HG02571 (cell line): ENCODE data around the gene SEMA4D.

Source experiments
- ATAC-seq: cut with Tn5 transposase; IDR thresholded peaks from one replicate; pipeline ENCODE4 v1.9.1; 2021; ENCODE audit warnings: mild to moderate bottlenecking, moderate library complexity; ENCODE audit not compliant: unreplicated experiment

The SEMA4D gene

DNA sequence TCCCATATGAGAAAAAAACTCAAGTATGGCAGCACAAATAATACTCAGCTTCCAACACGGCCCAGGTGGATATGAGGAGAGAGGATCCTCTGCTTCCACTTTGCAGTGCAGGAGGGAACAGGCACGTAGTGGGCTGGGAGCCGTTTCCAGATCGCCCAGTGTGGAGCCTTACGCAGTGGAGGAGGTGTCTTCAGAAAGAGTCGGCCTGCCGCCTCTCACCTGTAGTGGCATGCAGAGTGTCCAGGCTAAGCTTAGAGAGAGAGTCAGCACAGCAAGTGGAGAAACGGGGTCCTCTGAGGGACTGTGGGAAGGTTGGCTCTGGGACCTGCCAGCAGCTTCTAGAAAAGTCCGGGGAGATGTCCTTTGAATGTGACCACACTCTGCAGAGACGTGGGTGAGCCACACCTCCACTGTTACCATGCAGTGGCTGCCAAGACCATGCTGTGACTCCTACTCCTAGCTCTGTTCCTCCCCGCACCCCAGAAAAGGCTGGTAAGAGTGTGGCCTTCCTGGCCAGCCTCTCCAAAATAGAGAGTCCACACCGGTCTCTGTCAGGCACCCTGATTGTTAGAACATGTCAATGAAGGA is 3.5 kb upstream of the SEMA4D start:
- no peak for ATAC-seq

GRCh38 chr9:89500008-89500407 is 2.1 kb upstream of the SEMA4D start:
- no peak for ATAC-seq

DNA sequence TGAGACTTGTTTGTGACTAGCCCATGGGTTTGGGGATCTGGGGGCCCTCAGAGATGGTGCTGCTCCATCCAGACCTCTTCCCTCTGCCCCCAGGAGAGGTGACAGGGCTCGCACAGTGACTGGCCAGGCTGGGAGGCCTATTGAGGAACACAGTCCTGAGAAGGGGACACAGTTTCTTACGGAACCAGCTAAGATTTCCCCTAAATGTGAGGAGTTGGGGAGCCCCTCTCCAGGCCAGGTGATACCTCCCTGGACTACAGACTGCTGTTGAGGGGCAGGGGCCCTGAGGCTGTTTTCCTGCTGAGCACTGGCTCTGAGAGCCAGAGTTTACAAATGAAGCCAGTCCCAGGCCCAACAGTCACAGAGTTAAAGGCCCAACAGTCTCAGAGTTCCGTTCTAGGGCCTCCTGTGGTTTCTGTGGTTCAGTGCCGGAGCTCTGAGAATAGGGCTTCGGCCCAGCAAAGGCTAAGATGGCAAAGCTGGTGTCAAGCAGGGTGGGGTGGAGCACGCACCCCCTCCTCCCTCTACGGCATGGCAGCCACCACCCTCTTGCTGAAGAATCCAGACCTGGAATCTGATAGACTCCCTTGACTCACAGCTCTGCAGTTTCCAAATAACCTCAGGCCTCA is 1.1 kb upstream of the SEMA4D start:
- no peak for ATAC-seq

- peak; percentile 40 for ATAC-seq
Observed at GRCh38 chr9:89497257-89497963, 503 bp downstream of the SEMA4D start.

DNA sequence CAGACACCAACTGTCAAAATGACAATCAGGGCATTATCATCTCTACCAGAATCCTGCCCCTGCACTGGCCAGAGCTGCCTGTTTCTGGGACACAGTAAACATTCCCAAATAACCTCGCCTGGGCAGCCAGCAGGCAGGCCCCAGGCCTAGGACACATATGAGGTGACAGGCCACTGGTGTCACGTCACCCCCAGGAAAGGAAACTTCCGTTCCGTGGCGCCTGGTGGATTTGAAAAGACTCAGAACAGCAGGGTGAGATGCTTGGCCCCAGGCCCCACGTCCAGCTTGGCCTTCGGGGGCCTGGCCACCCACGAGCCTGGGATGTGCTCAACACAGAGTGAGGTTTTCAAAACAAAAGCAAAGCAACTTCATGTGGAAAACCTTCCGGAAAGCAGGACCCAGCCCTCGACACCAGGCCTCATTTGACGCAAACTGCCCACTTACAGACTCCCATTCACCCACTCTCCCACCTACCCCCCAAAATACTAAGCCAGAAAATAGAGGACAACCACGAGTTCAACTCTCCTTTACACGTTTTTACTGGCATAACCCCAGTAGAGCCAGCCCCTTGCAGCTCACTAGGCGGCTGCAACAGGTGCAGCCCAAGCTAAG is 1.2 kb downstream of the SEMA4D start:
- peak; percentile 16 for ATAC-seq

DNA sequence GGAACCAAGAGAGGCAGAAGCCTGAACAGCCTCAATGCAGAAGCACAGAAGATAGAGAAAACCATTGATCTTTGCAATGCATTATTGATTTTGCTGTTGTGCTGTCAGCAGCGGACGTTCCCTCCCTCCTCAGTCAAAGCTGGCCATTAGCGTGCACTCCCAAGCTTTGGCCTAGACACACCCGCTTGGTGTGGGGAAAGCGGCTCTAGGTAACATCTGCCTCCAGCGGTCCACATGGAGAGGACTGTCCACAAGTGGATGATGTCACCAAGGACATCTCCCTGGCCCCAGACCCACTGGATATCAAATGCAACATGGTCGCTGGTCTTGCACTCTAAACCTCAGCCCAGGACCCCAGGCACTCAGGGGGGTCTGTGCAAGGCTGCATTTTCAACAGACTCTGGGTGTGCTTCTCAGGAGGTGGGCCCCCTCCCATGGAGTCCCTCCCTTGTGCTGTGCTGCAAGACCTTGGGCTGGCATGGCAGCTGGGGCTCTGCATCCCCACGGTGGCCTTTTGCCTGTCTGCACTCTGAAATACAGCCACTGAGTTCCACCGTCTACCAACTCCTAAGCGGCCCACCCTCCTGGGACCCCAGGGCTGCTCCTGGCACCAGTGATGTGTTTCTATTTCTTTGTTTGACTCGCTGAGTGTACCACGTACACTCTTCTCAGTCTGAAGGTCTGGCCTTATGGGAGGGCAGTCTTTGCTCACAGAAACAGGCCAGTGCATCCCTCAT is 1.9 kb downstream of the SEMA4D start:
- no peak for ATAC-seq

GRCh38 chr9:89494199-89494598 is 3.7 kb downstream of the SEMA4D start:
- no peak for ATAC-seq

DNA sequence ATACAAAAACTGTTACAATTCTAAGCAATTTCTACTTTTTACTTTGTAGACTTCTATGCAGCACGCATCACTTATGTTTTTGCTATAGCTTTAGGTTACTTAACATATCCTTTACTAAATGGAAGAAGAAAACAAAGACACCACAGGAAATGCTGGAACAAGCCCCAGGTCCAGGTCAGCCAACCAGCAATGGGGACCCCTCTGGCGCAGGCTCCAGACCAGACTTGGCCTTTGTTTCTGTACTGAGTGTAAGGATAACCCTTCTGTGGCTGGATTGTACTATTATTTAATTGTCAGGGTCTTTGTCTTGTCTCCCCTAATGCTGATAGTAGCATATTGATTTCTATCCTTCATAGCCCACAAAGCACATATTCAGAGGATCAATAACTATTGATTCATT is 4.2 kb downstream of the SEMA4D start:
- no peak for ATAC-seq

GRCh38 chr9:89493181-89493580 is 4.7 kb downstream of the SEMA4D start:
- no peak for ATAC-seq

GRCh38 chr9:89492586-89492985 is 5.3 kb downstream of the SEMA4D start:
- ATAC-seq, result no peak

- ATAC-seq, result no peak
Observed at GRCh38 chr9:89491694-89492093, 6.2 kb downstream of the SEMA4D start.

DNA sequence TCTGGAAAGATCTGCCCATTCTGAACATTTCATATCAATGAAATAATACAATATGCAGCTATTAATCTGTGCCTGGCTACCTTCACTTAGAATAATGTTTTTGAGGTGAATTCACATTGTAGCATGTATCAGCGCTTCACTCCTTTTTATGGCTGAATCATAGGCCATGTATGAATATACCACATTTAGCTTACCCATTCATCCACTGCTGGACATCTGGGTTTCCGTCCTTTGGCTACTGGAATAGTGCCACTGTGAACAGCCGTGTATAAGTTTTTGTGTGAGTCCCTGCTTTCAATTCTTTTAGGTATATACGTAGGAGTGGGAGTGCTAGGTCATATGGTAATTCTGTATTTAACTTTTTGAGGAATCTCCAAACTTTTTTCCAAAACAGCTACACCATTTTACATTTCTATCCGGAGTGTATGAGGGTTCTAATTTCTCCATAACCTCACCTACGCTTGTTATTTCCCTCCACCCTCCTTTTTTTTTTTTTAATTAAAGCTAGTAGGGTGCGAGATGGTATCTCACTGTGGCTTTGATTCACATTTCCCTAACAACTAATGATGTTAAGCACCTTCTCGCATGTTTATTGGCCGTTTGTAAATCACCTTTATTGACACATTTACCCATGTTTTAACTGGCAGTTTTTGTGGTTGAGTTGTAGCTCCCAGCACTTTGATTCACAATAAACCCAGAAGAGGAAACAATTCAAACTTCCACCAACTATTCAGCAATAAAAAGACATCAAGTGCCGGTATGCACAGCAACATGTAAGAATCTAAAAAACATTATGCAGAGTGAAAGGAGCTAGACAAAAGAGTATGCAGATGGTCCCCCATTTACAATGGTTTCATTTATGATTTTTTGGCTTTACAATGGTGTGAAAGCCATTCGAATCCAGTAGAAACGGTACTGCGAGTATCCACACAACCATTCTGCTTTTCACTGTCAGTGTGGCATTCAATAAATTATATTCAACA is 8.1 kb downstream of the SEMA4D start:
- ATAC-seq, result no peak

DNA sequence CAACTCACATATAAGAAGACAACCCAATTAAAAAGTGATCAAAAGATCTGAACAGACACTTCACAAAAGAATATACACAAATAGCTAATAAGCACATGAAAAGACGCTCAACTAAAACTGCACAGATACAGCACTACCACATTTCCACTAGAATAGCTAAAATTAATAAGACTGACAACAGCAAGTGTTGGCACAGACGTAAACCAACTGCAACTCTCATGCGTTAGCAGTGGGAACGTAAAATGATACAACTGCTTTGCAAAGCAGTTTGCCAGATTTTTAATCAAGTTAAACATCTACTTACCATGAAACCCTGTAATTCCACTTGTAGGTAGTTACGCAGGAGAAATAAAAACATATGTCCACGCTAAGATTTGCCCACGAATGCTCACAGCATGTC is 9.0 kb downstream of the SEMA4D start:
- ATAC-seq, result no peak

- no peak for ATAC-seq
Observed at GRCh38 chr9:89488131-89488530, 9.8 kb downstream of the SEMA4D start.

- no peak for ATAC-seq
Observed at GRCh38 chr9:89486681-89487080, 11.2 kb downstream of the SEMA4D start.

DNA sequence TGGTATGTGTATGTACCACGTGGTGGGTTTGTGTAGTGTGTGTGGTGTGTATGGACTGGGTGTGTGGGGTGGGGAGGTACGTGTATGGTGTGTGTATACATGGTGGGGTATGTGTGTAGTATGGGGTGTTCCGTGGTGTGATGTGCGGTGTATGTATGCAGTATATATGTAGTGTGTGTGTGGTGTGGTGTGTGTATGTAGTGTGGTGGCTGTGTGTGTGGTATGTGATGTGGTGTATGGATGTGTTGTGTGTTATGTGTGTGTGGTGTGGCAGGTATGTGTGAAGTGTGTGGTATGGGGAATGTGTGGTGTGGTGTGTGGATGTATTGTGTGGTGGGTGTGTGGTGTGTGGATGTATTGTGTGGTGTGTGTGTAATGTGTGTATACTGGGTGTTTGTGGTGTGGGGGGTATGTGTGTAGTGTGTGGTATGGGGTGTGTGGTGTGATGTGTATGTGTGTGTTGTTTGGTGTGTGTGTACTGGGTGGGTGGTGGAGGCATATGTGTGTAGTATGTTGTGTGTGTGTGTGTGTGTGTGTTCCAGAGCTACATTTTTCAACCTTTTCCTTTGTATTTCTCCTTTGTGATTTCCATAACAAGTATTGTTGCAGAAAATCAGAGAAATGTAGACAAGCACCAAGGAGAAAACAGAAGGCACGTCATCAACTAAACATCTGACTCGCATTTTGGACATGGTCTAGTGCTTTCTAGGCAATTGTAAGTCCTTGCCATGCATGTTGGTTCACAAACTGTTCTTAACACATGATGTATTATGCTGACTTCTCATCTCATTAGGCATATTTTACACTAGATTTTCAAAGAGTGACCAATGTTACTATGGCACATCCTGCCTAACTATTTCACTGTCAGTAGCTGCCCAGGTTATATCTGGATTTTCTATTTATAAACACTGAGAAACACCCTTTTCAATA is 13.2 kb downstream of the SEMA4D start:
- ATAC-seq, result no peak

GRCh38 chr9:89483592-89484474 is 14.1 kb downstream of the SEMA4D start:
- peak; percentile 77 for ATAC-seq

GRCh38 chr9:89482901-89483361 is 15.0 kb downstream of the SEMA4D start:
- no peak for ATAC-seq
